Fibroblast of villous mesenchyme (primary cell): ENCODE data around the gene SMAD7. TPM values are rescaled to one million over a fixed set of nuclear protein-coding genes. Genes with fewer than 3 reads are reported as not detected.

Experiments
- DNase-seq: peaks from one replicate; pipeline ENCODE4 v3.0.0-alpha.2; 2010; ENCODE audit warnings: low read depth
- H3K4me3 ChIP-seq: 2 replicates; pipeline ENCODE4 v1.5.1; 2011; ENCODE audit warnings: low read depth, mild to moderate bottlenecking, low read length
- total RNA-seq: library from RNA; depleted of rRNA; stranded (reverse); fragments of >200 nt; gene quantifications from 2 replicates; pipeline ENCODE4 v1.2.3, GENCODE V29; 2012
- TF ChIP-seq, protein P1 (sequence below): IDR thresholded peaks from 2 replicates; pipeline ENCODE4 v1.5.1; 2012; ENCODE audit warnings: low read depth, mild to moderate bottlenecking, low read length; ENCODE audit not compliant: insufficient read depth

SMAD7 gene
- total RNA-seq, 1 donor: 28.9 TPM

DNA sequence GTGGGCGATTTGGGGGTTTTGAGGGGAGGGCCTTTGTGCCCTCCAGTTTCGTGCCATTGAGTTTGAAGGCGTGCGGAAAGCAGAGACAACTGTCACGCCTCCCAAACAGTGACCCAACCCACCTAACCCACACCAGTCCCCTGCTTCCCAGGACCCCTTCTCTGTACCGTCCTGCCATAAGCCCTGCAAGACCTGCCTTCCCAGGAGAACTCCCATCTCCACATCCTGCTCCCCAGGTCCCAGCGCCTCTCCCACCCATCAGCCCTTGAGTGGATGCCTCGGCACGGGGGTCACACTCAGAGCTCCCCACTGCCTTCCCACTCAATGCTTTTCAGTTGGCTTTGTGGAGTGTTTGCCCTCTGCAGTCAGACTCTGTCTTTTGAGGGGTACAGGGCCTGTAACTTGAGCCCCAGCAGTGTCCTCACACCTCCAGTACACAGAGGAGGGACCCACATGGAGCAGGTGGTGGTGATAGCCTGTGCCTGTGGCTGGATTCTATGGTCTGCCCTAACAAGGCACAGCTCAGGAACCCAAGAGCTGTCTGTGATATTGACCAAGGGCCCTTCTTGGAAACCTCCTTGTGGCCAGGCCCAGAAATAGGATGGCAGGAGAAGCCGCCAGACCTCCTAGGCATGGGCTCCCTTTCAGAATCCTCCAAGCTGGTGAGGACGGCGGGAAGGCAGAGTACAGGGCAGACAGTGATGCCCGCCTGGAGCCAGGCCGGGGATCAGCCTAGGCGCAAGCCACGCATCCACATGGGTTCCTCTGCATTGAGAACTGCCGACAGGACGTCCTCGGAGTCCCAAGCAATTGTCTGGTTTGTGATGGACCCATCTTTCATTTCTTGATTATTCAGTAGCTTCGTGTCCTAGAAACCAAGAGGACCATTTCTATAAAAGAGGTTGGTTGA, 44.4 kb upstream of the SMAD7 start:
- DNase-seq: no peak
- no peak overlapping the region for H3K4me3 ChIP-seq
- TF ChIP-seq, protein P1, sequence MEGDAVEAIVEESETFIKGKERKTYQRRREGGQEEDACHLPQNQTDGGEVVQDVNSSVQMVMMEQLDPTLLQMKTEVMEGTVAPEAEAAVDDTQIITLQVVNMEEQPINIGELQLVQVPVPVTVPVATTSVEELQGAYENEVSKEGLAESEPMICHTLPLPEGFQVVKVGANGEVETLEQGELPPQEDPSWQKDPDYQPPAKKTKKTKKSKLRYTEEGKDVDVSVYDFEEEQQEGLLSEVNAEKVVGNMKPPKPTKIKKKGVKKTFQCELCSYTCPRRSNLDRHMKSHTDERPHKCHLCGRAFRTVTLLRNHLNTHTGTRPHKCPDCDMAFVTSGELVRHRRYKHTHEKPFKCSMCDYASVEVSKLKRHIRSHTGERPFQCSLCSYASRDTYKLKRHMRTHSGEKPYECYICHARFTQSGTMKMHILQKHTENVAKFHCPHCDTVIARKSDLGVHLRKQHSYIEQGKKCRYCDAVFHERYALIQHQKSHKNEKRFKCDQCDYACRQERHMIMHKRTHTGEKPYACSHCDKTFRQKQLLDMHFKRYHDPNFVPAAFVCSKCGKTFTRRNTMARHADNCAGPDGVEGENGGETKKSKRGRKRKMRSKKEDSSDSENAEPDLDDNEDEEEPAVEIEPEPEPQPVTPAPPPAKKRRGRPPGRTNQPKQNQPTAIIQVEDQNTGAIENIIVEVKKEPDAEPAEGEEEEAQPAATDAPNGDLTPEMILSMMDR: no peak

DNA sequence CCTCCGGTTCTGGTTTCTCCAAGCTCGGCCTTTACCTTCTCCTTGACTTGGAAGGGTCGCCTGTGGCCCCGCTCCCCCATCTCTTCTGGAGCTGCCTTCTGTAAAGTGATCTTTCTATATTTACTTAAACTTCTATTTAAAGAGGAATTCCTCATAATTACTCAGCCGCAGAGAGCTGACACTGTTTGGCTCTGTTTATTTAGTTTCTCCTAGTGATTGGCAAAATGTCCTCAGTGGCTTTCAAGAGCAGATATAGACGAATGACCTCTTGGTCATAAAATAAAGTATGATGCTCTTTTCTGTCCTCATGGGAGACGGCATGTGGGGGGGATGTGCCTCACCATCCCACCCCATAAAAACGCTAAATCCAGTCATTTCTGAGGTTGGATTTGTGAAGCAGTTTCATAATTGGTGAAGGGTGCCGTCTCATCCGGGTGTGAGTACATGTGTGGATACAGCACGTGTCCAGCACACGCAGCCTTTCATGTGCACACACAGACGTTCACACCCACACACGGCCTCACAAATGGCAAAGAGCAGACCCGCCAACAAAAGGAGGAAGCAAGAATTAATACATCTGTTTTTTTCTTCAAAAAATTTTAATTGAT, 43.4 kb upstream of the SMAD7 start:
- TF ChIP-seq, protein P1: no peak
- H3K4me3 ChIP-seq: no peak overlapping the region
- DNase-seq: peak; percentile 94

DNA sequence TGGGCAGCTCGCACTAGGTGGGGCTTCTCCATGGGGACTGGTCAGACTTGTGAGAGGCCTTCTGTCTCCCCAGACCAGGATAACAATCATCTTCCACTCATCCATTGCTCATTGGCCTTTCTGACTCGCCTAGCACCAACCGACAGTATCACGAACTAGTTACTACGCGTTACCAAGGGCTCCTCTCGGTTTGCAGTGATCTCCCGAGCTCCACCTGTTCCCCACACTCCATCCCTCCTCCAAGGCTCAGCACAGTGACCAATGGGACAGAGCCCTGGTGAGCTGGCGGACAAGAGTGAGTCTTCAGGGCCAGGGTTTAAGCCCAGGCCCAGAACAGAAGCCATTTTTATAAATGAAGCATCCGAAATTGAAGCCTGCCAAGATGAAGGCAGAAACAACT, 42.8 kb upstream of the SMAD7 start:
- H3K4me3 ChIP-seq: no peak overlapping the region
- DNase-seq: no peak

DNA sequence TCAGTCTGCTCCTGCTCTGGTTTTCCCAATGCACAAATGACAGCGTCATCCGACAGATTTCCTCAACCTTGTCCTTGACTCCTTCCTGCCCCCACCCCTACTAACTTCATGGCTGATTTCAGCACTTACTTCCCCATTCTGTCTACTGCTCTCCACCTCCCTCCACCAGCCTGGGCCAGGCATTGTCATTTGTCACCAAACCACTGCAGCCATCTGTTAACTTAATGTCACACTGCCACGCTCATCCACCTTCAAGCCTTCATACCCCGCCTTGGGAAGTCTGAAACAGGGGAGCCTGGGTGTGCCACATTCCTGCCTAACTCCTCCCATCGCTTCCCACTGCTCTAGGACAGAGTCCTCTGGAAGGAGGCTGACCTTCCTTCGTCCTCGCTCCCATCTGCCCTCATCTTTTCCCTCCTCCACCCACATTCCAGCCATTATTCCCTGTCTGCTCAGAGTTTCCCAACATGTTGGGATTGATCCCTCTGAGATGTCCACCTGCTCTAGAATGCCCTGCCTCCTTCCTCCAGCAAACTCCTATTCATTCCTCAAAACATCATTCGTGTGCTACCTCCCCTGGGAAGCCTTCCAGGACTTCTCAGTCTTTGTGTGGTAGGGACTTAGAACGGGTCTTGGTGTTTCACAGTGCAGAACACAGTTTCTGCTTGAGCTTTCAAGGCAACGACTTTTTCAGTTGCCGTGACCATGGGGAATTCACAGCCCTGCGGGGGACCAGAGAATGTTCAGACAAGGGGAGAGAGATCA, 42.2 kb upstream of the SMAD7 start:
- no peak overlapping the region for H3K4me3 ChIP-seq
- TF ChIP-seq, protein P1: no peak
- no peak for DNase-seq

More for the DNA sequence above, 42.8 kb upstream of the SMAD7 start:
- TF ChIP-seq, protein P1: no peak

DNA sequence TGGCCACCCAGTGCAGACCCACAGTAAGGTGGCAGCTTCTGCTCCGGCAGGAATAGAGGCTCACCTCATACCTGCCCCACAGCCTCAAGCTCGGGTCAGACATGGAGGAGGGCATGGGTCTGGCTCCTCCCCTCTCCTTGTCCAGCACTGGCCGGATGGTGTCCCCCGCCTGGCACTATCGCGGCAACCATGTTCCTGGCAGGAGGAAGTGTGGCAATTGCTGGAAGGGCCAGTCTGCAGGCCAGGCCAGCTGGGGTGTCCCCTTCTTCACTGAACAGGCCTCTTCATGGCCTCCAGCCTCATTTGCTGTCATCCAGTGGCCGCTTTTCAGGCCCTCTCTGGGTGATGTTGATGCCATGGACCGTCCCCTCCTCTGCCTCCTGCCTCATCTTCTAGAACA, 41.4 kb upstream of the SMAD7 start:
- no peak for DNase-seq
- TF ChIP-seq, protein P1: no peak
- no peak overlapping the region for H3K4me3 ChIP-seq

DNA sequence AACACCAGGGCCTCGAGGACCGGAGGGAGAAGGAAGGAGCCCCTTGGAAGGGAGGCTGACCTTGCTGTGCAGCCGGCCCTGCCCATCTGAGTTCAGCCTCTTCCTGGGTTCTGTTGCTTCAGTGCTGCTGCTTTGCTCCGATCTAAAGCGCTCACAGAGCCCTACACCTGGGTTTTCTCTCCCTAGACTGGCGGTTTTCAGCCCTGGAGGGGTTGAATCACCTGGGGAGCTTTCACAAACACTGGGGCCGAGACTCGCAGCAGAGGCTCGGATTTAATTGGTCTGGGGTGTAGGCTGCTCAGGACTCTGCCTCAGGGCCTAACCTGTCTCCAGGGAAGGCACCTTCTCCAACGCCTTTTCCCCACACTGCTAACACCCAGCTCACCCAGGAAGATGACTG, 40.9 kb upstream of the SMAD7 start:
- no peak overlapping the region for H3K4me3 ChIP-seq
- no peak for DNase-seq
- TF ChIP-seq, protein P1: no peak
